ENCODE results near the gene P2RY14.
"Not testable (repeated sequence)": the region's sequence is repeated elsewhere in the genome, so short reads cannot be mapped to it uniquely, and the experiment has no call there.

The P2RY14 gene

GRCh38 chr3:151262871-151263525, 15.3 kb downstream of the P2RY14 start:
- Histone ChIP-seq H3K36me3 (ENCODE audit: insufficient read depth, low read length) (peaks cover 3% of the 10 kb centered on the region; the same call in 1 of the 2 replicates), H3K9ac (ENCODE audit: low read depth, low read length) (no peak overlapping the region), H3K27ac (ENCODE audit: low read depth, low read length) (no peak overlapping the region), H3K4me3 (ENCODE audit: low read length) (no peak overlapping the region), H3K27me3 (ENCODE audit: insufficient read depth, low read length) (no peaks in the 10 kb centered on the region), H3K9me3 (ENCODE audit: insufficient read depth, low read depth, low read length) (no peaks in the 10 kb centered on the region), H3K4me1 (ENCODE audit: insufficient read depth, low read length) (peaks cover 18% of the 10 kb centered on the region; the same call in 1 of the 2 replicates)
- WGBS, result 92% methylated on average over 8 of the region's 8 CpGs

- H3K9me3 ChIP-seq (ENCODE audit: insufficient read depth, low read depth, low read length), result no peaks in the 10 kb centered on the region
- 0 out of 2 replicates have a peak, but pooled peaks cover 4% of the 10 kb centered on the region for H3K4me1 ChIP-seq (ENCODE audit: insufficient read depth, low read length)
- H3K36me3 ChIP-seq (ENCODE audit: insufficient read depth, low read length), result peaks cover 3% of the 10 kb centered on the region; the same call in 1 of the 2 replicates
- no peaks in the 10 kb centered on the region for H3K27me3 ChIP-seq (ENCODE audit: insufficient read depth, low read length)
- 84% methylated on average over 3 of the region's 3 CpGs for WGBS
- no peak overlapping the region for H3K9ac ChIP-seq (ENCODE audit: low read depth, low read length)
- no peak overlapping the region for H3K4me3 ChIP-seq (ENCODE audit: low read length)
- H3K27ac ChIP-seq (ENCODE audit: low read depth, low read length), result no peak overlapping the region
Measured at GRCh38 chr3:151259664-151260063, 18.7 kb downstream of the P2RY14 start.

DNA sequence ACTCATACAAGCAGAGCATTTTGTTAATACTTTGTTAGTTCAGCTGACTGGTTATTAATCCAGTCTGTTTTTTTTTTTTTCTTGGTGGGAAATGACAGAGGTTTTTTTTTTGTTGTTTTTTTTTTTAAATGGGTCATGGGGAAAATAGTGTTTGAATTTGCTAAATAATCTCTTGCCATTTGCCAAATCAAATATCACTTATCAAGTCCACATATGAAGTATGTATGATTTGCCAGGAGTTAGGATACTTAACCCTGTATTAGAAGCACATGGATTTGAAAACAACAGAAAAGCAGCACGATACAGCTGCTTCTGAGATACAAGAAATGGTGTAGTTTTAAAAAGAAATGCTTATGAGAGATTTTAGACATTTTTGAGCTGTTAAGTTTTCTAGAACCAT, 21.6 kb downstream of the P2RY14 start:
- Histone ChIP-seq H3K27ac (ENCODE audit: low read depth, low read length) (no peak overlapping the region), H3K9ac (ENCODE audit: low read depth, low read length) (no peak overlapping the region), H3K27me3 (ENCODE audit: insufficient read depth, low read length) (no peaks in the 10 kb centered on the region), H3K9me3 (ENCODE audit: insufficient read depth, low read depth, low read length) (no peaks in the 10 kb centered on the region), H3K4me1 (ENCODE audit: insufficient read depth, low read length) (0 out of 2 replicates have a peak, but pooled peaks cover 4% of the 10 kb centered on the region), H3K4me3 (ENCODE audit: low read length) (no peak overlapping the region), H3K36me3 (ENCODE audit: insufficient read depth, low read length) (peaks cover 3% of the 10 kb centered on the region; the same call in 1 of the 2 replicates)
- WGBS, result 98% methylated on average over 1 of the region's 1 CpG

DNA sequence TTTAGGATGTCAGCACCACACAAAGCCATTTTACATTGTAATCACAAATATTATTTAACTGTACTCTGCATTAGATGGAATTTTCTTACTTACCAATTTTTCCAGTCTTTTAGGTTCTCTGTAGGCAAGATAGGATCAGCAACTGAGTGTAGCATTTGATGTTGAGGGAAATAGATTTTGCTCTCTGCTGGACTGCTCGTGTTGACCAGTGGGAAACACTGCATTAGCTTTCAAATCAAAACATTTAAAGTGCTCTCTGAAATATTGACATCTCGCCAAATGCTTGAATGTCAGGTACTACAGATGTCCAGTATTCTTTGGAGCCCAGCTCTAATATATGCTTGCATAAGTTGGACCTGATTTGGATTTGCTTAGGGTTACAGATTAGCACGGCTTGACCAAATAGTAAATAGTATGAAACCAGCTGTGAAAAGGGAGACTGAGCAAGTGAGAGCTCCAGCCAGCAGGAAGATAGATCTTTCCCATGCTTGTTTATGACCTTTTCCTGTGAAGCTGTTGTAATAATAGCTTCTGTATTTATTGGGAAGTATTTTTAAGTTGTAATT, 29.5 kb downstream of the P2RY14 start:
- 87% methylated on average over 3 of the region's 3 CpGs for WGBS
- Histone ChIP-seq H3K27ac (ENCODE audit: low read depth, low read length) (no peak overlapping the region), H3K4me1 (ENCODE audit: insufficient read depth, low read length) (no peaks in the 10 kb centered on the region), H3K9ac (ENCODE audit: low read depth, low read length) (no peak overlapping the region), H3K4me3 (ENCODE audit: low read length) (no peak overlapping the region), H3K9me3 (ENCODE audit: insufficient read depth, low read depth, low read length) (no peaks in the 10 kb centered on the region), H3K27me3 (ENCODE audit: insufficient read depth, low read length) (no peaks in the 10 kb centered on the region), H3K36me3 (ENCODE audit: insufficient read depth, low read length) (no peaks in the 10 kb centered on the region)

GRCh38 chr3:151242006-151242405, 36.3 kb downstream of the P2RY14 start:
- not testable (repeated sequence) for H3K9me3 ChIP-seq (ENCODE audit: insufficient read depth, low read depth, low read length)
- WGBS, result 79% methylated on average over 17 of the region's 18 CpGs

GRCh38 chr3:151236736-151237135, 41.6 kb downstream of the P2RY14 start:
- peaks cover 8% of the 10 kb centered on the region for H3K36me3 ChIP-seq (ENCODE audit: insufficient read depth, low read length)
- H3K27me3 ChIP-seq (ENCODE audit: insufficient read depth, low read length), result no peaks in the 10 kb centered on the region
- peaks cover 6% of the 10 kb centered on the region; the same call in 1 of the 2 replicates for H3K9me3 ChIP-seq (ENCODE audit: insufficient read depth, low read depth, low read length)
- H3K9ac ChIP-seq (ENCODE audit: low read depth, low read length), result no peak overlapping the region
- H3K27ac ChIP-seq (ENCODE audit: low read depth, low read length), result no peak overlapping the region
- H3K4me3 ChIP-seq (ENCODE audit: low read length), result no peak overlapping the region
- 93% methylated on average over 6 of the region's 7 CpGs for WGBS
- H3K4me1 ChIP-seq (ENCODE audit: insufficient read depth, low read length), result peaks cover 8% of the 10 kb centered on the region; the same call in 1 of the 2 replicates

More at GRCh38 chr3:151242006-151242405, 36.3 kb downstream of the P2RY14 start:
- not testable (repeated sequence) for H3K27me3 ChIP-seq (ENCODE audit: insufficient read depth, low read length); H3K27ac ChIP-seq (ENCODE audit: low read depth, low read length); H3K4me3 ChIP-seq (ENCODE audit: low read length); H3K9ac ChIP-seq (ENCODE audit: low read depth, low read length); H3K4me1 ChIP-seq (ENCODE audit: insufficient read depth, low read length); H3K36me3 ChIP-seq (ENCODE audit: insufficient read depth, low read length)

- 94% methylated on average over 2 of the region's 2 CpGs for WGBS
- H3K4me1 ChIP-seq (ENCODE audit: insufficient read depth, low read length), result peaks cover 8% of the 10 kb centered on the region; the same call in 1 of the 2 replicates
- peaks cover 5% of the 10 kb centered on the region for H3K36me3 ChIP-seq (ENCODE audit: insufficient read depth, low read length)
- no peak overlapping the region for H3K4me3 ChIP-seq (ENCODE audit: low read length)
- H3K27me3 ChIP-seq (ENCODE audit: insufficient read depth, low read length), result no peaks in the 10 kb centered on the region
- peaks cover 3% of the 10 kb centered on the region; the same call in 1 of the 2 replicates for H3K9me3 ChIP-seq (ENCODE audit: insufficient read depth, low read depth, low read length)
- no peak overlapping the region for H3K27ac ChIP-seq (ENCODE audit: low read depth, low read length)
- H3K9ac ChIP-seq (ENCODE audit: low read depth, low read length), result no peak overlapping the region
Measured at GRCh38 chr3:151236316-151236715, 42.0 kb downstream of the P2RY14 start.

- Histone ChIP-seq H3K36me3 (ENCODE audit: insufficient read depth, low read length) (no peaks in the 10 kb centered on the region), H3K9ac (ENCODE audit: low read depth, low read length) (no peak overlapping the region), H3K9me3 (ENCODE audit: insufficient read depth, low read depth, low read length) (no peaks in the 10 kb centered on the region), H3K4me1 (ENCODE audit: insufficient read depth, low read length) (peaks cover 20% of the 10 kb centered on the region), H3K27ac (ENCODE audit: low read depth, low read length) (no peak overlapping the region), H3K27me3 (ENCODE audit: insufficient read depth, low read length) (no peaks in the 10 kb centered on the region), H3K4me3 (ENCODE audit: low read length) (no peak overlapping the region)
- 95% methylated on average over 6 of the region's 6 CpGs for WGBS
Measured at GRCh38 chr3:151234825-151235224, 43.5 kb downstream of the P2RY14 start.

GRCh38 chr3:151232991-151233390, 45.4 kb downstream of the P2RY14 start:
- no peaks in the 10 kb centered on the region for H3K36me3 ChIP-seq (ENCODE audit: insufficient read depth, low read length)
- H3K4me3 ChIP-seq (ENCODE audit: low read length), result no peak overlapping the region
- H3K4me1 ChIP-seq (ENCODE audit: insufficient read depth, low read length), result peaks cover 29% of the 10 kb centered on the region
- 86% methylated on average over 4 of the region's 4 CpGs for WGBS
- H3K27me3 ChIP-seq (ENCODE audit: insufficient read depth, low read length), result no peaks in the 10 kb centered on the region
- H3K27ac ChIP-seq (ENCODE audit: low read depth, low read length), result no peak overlapping the region
- H3K9ac ChIP-seq (ENCODE audit: low read depth, low read length), result no peak overlapping the region
- H3K9me3 ChIP-seq (ENCODE audit: insufficient read depth, low read depth, low read length), result no peaks in the 10 kb centered on the region

DNA sequence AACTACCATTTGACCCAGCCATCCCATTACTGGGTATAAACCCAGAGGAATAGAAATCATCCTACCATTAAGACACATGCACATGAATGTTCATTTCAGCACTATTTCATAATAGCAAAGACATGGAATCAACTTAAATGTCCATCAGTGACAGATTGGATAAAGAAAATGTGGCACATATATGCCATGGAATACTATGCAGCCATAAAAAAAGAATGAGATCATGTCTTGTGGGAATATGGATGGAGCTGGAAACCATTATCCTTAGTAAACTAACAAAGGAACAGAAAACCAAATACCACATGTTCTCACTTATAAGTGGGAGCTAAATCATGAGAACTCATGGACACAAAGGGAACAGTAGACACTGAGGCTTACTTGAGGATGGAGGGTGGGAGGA, 45.9 kb downstream of the P2RY14 start:
- H3K4me3 ChIP-seq (ENCODE audit: low read length); H3K27ac ChIP-seq (ENCODE audit: low read depth, low read length); H3K9ac ChIP-seq (ENCODE audit: low read depth, low read length); H3K27me3 ChIP-seq (ENCODE audit: insufficient read depth, low read length); H3K9me3 ChIP-seq (ENCODE audit: insufficient read depth, low read depth, low read length); H3K36me3 ChIP-seq (ENCODE audit: insufficient read depth, low read length): not testable (repeated sequence)
- peaks cover 31% of the 10 kb centered on the region for H3K4me1 ChIP-seq (ENCODE audit: insufficient read depth, low read length)

GRCh38 chr3:151230646-151231045, 47.7 kb downstream of the P2RY14 start:
- peaks cover 31% of the 10 kb centered on the region for H3K4me1 ChIP-seq (ENCODE audit: insufficient read depth, low read length)
- H3K4me3 ChIP-seq (ENCODE audit: low read length), result no peak overlapping the region
- no peaks in the 10 kb centered on the region for H3K36me3 ChIP-seq (ENCODE audit: insufficient read depth, low read length)
- H3K27me3 ChIP-seq (ENCODE audit: insufficient read depth, low read length), result no peaks in the 10 kb centered on the region
- WGBS, result 67% methylated on average over 3 of the region's 4 CpGs
- H3K9ac ChIP-seq (ENCODE audit: low read depth, low read length), result no peak overlapping the region
- no peaks in the 10 kb centered on the region for H3K9me3 ChIP-seq (ENCODE audit: insufficient read depth, low read depth, low read length)
- no peak overlapping the region; the same call in 1 of the 2 replicates for H3K27ac ChIP-seq (ENCODE audit: low read depth, low read length)

Measured in HUES64 (cell line).